Measurements from ENCODE around the gene SGCG.
"Not testable (repeated sequence)": the region's sequence is repeated elsewhere in the genome, so short reads cannot be mapped to it uniquely, and the experiment has no call there.

The SGCG gene, protein sequence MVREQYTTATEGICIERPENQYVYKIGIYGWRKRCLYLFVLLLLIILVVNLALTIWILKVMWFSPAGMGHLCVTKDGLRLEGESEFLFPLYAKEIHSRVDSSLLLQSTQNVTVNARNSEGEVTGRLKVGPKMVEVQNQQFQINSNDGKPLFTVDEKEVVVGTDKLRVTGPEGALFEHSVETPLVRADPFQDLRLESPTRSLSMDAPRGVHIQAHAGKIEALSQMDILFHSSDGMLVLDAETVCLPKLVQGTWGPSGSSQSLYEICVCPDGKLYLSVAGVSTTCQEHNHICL

DNA sequence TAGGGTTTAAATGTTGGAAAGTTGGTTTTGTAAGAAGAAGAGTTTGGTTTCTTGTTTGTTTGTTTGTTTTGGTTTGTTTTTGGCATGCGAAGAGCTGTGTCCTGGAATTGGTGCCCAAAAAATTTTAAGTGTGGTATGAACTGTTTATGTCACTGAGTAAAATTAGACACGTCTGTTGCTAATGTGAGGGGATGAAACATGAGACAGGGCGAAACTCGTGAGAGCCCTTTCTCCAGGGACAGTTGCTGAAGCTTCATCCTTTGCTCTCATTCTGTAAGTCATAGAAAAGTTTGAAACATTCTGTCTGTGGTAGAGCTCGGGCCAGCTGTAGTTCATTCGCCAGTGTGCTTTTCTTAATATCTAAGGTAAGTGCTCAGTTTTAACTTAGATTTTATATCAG is at the start of gene SGCG:
Gene SGCG (plus strand): TSS at position 269 of the 400 bp plus-strand sequence. CDS start 22,716 bp downstream, outside the sequence.
- no peak within 1 kb of the TSS for H3K4me3 ChIP-seq (ENCODE audit: low read depth, low read length)
- no peak for TF ChIP-seq CTCF (IDR thresholded peaks at IDR 0.05; ENCODE audit: low read depth, low read length)

GRCh38 chr13:23134542-23134941 is 46.2 kb upstream of the SGCG start:
- TF ChIP-seq CTCF (IDR thresholded peaks at IDR 0.05; ENCODE audit: low read depth, low read length) = no peak
- no peak overlapping the region for H3K4me3 ChIP-seq (ENCODE audit: low read depth, low read length)

- H3K4me3 ChIP-seq (ENCODE audit: low read depth, low read length) = no peak overlapping the region
- TF ChIP-seq CTCF (IDR thresholded peaks at IDR 0.05; ENCODE audit: low read depth, low read length) = no peak
Measured at GRCh38 chr13:23140492-23140891, 40.3 kb upstream of the SGCG start.

- no peak for TF ChIP-seq CTCF (IDR thresholded peaks at IDR 0.05; ENCODE audit: low read depth, low read length)
Measured at GRCh38 chr13:23141964-23142363, 38.8 kb upstream of the SGCG start.

DNA sequence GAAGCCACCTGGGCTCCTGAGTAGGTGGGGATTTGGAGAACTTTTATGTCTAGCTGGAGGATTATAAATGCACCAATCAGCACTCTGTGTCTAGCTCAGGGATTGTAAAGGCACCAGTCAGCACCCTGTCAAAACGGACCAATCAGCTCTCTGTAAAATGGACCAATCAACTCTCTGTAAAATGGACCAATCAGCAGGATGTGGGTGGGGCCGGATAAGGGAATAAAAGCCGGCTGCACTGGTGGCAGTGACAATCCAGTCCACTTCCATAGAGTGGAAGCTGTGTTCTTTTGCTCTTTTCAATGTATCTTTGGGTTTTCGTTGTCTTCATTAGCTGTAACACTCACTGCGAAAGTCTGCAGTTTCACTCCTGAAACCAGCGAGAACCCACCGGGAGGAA is 38.2 kb upstream of the SGCG start:
- H3K4me3 ChIP-seq (ENCODE audit: low read depth, low read length) = not testable (repeated sequence)

More at GRCh38 chr13:23141964-23142363, 38.8 kb upstream of the SGCG start:
- no peak overlapping the region for H3K4me3 ChIP-seq (ENCODE audit: low read depth, low read length)

DNA sequence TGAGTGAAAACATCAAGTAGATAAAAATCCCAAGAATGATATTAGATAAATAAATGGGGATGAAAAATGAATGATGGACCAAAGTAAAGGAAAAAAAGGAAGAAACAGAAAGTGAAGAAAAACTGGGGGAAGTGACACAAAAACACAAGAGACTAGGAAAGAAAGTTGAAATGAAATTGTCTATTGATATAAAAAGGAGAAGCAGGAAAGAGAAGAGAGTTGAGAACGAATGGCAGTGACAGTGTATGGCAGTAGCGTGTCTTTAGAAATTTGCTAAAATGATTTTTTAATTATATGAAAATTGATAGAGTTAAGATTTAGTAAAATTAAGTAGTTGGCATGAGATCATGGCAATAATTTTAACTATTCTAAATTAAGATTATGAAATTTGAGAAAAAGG is 36.3 kb upstream of the SGCG start:
- TF ChIP-seq CTCF (IDR thresholded peaks at IDR 0.05; ENCODE audit: low read depth, low read length) = no peak
- no peak overlapping the region for H3K4me3 ChIP-seq (ENCODE audit: low read depth, low read length)

DNA sequence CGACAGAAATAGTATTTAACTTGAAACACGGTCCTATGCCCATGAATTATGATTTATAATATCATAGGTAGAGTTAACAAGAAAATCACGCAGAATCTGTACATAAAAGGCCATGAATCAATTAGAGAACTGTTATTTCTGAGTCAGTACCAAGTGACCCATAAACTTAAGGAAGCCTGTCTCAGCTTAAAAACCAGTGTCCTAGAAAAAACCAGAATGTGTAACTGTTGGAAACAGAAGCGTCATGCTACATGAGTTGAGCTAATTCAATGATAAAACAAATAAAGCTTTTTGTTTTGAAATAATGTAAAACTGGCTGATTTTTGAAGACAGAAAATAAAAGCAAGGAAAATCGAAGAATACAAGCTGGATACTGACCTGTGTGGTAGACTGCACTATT is 34.8 kb upstream of the SGCG start:
- no peak for TF ChIP-seq CTCF (IDR thresholded peaks at IDR 0.05; ENCODE audit: low read depth, low read length)
- no peak overlapping the region for H3K4me3 ChIP-seq (ENCODE audit: low read depth, low read length)

Data from WI38 (cell line).